ENCODE results near the gene GCGR.

The GCGR gene

DNA sequence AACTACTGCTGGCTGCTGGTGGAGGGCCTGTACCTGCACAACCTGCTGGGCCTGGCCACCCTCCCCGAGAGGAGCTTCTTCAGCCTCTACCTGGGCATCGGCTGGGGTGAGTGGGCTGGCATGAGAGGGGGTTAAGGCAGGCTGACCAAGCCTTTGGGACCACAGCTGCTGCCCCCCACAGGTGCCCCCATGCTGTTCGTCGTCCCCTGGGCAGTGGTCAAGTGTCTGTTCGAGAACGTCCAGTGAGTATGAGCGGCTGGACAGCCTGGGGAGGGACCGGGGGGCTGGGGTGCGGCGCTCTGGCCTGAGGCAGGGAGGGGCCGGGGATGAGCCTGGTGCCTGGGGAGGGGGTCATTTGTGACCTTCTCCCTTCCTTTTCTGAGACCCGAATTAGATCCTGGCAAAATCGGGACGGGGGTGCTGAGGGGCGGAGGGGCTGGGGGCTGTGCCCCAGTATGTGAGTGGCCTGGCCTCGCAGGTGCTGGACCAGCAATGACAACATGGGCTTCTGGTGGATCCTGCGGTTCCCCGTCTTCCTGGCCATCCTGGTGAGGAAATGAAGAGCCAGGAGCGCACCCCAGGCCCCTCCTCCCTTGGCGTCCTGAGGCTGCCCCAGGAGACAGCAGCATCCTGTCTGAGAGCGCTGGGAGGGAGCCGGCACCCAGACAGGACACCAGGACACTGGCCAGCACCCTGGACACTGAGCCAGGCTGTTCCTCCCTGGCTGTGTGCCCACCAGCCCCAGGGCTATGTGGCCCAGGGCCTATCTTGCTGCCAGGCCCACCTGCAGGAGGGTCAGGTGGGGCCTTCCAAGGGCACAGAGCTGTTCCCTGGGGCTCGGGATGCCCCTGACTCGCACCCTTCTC is 8.0 kb downstream of the GCGR start:
- no peak for DNase-seq (ENCODE audit: low spot score)

DNA sequence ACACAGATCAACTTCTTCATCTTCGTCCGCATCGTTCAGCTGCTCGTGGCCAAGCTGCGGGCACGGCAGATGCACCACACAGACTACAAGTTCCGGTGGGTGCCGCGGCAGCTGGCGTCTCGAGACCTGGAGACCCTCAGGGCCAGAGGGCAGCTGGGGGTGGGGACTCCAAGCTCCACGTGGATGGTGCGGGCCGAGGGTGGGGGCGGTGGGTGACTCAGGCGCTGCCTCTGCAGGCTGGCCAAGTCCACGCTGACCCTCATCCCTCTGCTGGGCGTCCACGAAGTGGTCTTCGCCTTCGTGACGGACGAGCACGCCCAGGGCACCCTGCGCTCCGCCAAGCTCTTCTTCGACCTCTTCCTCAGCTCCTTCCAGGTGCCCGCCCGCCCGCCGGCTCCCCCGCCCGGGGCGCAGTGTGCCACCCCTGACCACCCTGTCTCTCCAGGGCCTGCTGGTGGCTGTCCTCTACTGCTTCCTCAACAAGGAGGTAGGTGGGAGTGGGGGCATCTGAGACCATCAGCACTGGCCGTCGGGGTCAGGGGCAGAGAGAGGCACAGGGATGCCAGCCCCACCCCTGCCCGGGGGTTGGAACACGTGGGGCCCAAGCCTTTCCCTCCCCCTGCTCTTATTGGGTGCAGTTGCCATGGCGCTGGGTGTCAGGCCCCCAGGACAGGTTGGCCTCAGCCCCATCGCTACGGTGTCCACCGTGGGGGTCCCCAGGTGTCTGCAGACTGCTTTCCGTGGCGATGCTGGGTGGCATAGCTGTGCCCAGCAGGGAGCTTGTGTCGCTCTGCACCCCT is 8.8 kb downstream of the GCGR start:
- no peak for DNase-seq (ENCODE audit: low spot score)

DNA sequence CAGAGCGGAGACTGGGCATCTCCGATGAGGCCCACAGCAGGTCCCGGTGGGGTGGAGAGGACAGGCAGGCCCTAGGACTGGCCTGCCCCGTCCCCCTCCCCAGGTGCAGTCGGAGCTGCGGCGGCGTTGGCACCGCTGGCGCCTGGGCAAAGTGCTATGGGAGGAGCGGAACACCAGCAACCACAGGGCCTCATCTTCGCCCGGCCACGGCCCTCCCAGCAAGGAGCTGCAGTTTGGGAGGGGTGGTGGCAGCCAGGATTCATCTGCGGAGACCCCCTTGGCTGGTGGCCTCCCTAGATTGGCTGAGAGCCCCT is 9.4 kb downstream of the GCGR start:
- no peak for DNase-seq (ENCODE audit: low spot score)

DNA sequence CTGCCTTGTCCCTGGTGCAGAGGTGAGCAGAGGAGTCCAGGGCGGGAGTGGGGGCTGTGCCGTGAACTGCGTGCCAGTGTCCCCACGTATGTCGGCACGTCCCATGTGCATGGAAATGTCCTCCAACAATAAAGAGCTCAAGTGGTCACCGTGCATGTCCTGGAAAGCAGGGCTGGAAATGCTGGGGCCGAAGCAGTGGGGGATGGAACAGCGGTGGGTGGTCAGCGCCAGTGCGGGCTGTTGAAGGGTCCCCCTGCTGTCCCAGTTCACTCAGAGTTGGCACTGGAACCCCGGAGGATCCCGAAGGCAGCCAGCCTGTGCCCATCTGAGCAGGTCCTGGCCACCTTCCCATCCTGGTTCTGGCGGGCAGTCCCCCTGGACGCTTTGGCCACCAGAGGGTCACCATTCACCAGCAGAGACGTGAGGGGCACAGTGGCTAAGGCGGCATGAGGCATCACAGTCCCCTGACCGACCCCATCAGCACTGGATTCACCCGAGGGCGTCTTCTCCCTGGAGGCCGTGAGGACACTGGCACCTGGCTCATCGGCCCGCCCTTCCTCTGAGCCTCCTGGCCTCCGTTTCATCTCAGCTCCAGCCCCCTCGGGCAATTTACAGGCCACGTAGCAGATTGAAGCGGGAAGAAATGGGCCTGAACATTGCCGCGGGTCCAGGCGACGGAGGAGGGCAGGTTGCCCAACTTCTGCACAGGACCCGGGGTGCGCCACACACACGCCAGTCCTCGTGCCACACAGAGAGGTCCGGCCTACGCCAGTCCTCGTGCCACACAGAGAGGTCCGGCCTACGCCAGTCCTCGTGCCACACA is 10.1 kb downstream of the GCGR start:
- DNase-seq (ENCODE audit: low spot score), result no peak

DNA sequence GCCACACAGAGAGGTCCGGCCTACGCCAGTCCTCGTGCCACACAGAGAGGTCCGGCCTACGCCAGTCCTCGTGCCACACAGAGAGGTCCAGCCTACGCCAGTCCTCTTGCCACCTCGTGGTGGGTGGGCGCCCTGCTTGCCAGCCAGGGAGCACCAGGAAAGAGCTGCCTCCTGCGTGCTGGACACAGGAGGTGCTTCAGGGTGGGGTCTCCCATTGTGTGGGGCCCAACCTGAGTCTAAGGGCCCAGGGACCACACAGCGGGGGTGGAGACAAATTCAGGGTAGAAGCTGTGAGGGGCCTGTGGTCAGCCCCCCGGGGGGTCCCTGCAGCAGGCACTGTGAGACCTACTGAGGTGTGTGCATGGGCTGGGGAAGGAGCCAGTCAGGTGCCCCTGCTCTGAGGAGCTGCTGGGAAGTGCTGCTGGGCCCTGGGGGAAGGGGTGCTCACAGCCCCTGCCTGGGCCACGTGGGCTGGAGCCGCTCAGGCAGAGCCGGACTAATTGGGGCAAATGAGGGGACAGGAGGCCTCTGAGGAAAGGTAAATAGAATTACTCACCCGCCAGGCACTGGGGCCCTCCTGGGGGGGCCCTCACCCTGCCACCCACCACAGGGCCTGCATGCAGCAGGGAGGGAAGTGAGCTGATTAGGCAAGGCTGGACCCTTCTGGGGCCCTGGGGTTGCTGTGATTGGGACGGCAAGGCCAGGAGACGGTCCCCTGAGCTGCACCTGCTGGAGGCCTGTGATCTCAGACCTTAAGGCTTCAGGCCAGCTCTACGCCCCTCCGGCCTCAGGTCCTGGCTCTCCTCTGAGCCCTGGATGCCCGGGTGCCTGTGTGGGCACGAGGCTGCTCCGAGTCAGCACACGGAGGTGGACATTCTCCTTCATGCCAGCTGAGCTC is 11.0 kb downstream of the GCGR start:
- no peak for DNase-seq (ENCODE audit: low spot score)

DNA sequence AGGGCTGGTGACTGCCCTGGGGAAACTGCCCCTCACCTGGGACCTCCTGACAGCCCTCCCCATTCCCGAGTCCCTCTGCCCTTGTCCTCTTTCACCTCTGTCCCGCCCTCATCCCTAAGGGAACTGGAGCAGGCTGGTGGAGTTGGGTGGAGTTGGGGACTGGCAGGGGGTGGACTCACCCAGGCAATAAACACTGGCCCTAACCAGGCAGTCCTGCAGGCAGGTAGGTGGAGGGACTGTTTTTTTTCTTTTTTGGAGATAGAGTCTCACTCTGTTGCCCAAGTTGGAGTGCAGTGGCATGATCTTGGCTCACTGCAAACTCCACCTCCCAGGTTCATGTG is 11.7 kb downstream of the GCGR start:
- DNase-seq (ENCODE audit: low spot score), result no peak

DNA sequence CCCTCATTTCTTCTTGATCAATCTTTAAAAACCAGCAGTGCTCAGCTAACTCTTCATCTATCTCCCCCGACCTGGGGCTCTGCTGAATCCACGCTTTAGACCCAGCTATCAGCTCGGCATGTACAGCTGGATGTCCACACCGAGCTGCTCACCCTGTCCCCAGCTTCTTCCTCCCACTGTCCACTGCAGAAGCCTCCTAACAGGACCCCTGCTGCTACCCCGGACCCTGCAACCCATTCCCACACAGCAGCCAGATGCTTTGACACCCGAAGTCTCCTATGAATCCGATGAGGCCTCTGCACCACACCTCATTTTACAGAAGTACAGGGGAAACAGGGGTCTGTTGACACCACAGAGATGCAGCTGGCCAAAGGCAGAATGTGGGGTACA is 13.8 kb downstream of the GCGR start:
- DNase-seq (ENCODE audit: low spot score), result no peak

DNA sequence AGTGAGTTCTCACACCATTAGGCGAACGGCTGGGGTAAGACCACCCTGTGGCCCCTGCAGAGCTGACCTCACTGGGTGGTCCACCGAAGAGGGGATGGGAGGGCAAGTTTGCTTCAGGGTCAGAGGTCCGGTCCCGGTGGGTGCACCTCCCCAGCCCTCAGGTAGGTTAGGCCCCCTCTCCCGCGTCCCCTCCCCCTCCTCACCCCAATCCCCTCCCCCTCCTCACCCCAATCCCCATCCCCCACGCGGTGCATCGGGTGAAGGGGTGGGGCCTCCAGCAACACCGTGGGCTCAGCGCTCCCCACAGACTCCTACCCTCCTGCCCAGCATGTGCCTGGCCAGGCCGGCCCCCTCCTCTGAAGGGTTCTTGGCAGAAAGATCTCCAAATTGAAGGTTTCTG is 15.8 kb downstream of the GCGR start:
- DNase-seq (ENCODE audit: low spot score), result no peak

DNA sequence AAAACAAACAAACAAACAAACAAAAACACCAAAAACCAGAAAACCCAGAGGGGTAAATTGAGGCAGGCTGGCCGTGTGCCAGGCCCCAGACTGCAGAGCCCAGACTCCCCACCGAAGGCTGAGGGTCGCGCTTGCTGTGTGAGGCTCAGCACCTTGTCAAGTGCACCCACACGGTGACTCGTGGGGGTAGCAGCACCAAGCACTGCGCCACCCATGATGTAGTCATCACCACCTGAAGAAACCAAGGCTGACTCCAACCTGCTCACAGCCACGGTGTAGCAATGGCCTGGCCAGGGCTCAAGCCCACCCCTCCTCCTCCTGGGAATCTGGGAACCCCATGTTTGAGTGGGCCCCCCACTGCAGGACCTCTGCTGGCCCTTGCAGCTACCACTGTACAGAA is 17.2 kb downstream of the GCGR start:
- no peak for DNase-seq (ENCODE audit: low spot score)

DNA sequence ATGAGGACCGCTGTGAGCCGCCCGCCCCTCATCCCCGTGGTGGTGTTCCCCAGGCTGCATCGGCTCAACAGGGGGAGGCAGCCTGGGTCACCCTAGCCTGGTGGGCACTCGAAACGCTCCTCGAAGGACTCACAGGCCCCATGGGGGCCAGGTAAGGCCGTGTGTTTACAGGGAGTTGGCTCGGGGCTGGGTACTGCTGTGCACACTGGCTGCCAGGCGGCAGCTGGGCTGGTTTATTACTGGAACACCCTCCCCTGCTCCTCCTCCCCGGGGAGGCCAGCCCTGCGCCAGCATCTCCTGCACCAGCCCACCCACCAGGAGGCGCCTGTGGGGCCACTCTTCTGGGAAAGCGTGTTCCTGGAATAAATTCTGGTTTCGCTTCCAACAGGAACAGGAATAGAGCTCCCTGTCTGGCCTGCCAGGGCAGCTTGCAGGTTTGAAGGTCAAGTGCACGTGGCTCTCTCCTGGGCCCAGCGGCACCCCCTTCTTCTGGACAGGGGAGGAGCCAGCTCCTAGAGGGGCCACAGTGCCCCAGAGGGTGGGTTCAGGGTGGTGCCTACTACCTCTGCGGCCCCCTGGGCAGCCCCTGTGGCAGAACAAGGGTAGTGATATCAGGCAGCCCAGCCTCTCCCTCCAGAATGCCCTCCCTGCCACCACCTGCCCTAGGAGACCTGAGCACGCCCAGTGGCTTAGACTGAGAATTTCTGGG is 17.8 kb downstream of the GCGR start:
- DNase-seq (ENCODE audit: low spot score), result no peak

DNA sequence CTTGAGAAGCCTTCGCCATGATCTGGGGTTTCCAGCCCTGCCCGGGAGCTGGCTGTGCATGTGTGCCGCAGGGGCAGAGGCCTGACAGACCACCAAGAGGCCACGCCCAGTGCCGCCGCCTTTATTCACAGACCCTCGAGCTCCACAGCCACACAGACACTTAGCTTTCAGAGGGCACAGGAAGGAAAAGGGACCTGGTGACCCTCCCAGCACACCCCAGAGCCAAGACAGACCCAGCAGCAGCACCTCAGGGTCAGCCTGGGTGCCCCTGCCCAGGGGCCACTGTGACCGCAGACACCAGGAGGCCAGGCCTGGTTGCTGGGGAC is 18.3 kb downstream of the GCGR start:
- no peak for DNase-seq (ENCODE audit: low spot score)

DNA sequence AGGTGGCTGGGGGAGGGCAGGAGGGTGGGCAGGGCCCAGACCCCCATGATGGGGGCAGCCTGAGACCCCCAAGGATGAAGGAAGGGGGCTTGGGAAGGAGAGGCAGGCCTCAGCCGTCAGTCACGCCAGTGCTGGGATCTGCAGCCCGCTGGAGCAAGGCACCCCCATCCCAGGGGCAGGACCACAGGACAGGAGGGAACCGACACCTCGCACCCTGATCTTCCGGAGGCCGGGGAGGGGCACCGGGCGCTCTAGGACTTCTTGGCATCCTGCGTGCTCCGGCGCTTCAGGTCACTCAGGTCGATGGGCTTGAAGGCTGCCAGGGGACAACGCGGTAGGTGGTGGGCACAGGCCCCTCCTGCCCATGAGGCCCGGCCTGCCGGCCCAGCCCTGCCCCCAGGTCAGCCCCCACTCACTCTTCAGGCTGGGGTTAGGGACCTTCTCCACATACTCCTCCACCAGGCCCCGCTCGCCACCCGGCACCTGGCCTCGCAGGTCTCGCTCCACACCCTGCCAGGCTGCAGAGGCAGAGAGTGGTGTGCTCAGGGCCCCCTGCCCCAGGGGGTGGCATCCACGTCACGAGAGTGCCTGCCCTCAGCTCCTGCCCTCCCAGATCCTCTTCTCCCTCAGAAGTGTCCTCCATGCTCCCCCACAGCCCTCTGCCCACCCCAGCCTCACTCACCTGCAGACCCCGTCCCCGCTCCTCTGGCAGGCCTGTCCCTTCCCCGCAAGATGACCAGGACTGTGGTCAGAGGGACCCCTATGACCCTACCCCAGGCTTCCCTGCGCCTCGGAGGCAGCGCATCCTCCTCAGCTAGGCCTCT is 19.3 kb downstream of the GCGR start:
- DNase-seq (ENCODE audit: low spot score), result no peak

DNA sequence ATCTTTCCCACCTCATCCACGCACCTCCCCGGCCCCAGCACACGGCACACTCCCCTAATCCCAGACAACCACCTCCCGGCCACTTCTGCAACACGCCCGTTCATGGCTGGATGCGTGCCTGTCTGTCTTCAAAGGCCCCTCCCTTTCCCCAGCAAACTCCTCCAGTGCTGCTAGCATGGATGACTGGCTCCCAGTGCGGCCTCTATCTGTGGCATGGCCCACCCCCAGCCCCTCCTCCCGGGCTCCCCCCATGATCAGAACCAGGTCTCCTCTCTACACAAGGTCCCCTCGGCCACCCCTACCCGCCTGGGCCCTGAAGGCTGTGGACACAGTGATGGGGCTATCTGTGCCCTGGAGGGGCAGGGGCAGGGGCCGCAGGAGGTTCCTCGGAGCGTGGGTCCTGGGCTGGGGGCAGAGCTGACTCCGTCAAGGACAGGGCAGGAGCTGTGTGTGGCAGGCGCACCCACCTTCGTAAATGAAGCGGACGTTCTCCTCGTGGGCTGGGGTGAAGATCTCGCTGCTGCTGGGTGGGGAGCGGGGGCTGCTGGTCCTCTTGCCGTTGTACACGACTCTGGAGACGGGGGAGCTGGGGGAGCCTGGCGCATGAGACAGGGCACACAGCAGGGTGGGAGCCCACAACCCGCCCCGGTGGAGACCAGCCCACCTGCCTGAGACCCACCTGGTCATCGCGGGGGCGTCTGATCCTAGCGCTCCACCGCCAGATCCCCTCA is 20.0 kb downstream of the GCGR start:
- no peak for DNase-seq (ENCODE audit: low spot score)

DNA sequence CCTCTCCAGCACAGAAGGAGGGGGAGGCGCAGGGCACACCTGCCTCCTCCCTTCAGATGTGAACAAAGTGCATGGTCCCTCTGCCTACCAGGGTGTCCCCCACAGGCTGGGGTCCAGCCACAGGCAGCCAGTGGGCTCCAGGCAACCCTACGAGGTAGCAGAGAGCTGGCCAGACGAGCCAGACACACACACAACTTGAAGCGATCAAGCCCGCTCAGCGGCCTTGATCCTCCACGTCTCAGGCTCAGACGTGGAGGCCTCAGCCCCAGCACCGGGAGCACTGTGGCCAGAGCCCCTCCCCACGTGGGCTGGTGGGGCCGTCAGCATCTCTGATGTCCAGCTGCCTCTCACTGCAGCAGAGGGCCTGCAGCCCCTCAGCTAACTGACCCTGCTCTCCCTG is 20.6 kb downstream of the GCGR start:
- no peak for DNase-seq (ENCODE audit: low spot score)

DNA sequence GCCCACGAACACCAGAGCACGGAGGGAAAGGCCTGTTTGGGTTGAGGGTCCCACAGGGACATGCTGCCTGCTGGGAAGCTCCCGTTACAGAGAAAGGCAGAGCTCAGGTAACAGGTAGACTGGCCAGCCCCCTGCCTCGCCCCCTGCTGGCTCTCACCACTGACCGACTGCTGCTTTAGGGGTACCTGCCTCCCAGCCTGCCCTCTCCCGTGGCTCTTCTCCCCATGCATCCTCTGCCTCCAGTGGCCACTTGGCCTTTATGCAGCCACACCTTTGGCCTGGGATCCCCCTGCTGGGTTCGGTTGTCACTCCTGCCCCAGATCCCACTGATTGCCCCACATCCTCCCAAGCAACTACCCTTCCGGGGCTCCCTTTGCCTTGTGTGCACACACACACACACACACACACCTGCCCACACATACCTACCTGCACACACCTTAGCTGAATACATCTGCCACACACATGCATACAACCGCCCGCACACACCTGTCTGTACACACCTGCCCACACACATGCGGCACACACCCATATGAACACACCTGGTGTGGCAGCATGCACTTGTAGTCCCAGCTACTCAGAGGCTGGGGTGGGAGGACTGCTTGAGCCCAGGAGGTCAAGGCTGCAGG is 22.0 kb downstream of the GCGR start:
- DNase-seq (ENCODE audit: low spot score), result no peak

DNA sequence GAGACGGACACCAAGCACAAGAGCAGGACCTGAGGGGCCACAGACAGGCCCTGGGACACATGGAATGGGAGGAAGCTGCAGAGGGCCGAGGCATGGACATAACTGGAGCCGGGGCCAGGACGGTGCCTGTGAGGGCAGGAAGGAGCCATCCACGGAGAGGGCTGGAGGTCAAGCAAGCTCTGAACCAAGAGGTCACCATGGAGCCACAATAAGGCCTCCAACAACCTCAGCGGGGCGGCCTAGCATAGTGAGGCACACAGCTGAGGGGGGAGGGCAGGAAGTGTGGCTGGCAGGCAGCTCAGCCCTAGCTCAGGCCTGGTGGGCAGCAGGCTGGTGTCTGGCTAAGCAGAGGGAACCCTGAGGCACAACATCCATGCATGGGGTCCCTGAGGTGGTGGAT is 24.7 kb downstream of the GCGR start:
- DNase-seq (ENCODE audit: low spot score), result no peak

DNA sequence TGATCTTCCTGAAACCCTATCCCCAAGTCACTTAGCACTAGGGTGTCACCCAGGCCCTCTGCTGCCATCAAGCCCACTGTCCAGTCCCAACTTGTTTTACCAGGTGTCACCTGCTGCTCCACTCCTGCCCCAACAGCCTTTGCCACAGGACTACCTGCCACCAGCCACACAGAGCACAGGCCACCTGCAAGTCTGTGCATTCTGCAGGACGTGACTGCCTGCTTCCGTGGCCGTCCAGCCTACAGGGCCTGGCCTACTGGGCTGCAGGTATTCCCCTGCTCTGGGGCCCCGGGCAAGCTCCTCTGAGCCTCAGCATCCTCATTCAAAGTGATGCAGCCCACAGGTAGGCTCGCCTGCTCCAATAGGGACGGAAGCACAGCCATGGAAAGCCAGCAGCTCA is 25.9 kb downstream of the GCGR start:
- DNase-seq (ENCODE audit: low spot score), result no peak

DNA sequence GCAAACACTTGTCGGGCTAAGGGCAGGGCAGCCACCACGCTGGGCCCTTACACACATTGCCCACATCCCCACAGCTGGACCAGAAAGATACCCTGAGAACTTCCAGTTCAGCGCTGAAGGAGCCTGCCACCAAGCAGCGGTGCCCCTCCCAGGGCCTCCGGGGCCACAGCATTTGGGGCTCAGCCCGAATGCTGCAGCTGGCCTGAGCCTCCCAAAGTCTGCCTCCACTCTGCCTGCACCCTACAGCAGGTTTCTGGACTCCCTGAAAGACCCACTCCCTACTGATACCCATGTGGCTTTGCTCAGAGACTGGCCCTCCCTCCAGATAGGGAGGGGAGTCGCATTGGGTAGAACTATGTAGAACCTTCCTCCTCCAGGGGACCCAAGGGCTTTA is 27.6 kb downstream of the GCGR start:
- DNase-seq (ENCODE audit: low spot score), result no peak

DNA sequence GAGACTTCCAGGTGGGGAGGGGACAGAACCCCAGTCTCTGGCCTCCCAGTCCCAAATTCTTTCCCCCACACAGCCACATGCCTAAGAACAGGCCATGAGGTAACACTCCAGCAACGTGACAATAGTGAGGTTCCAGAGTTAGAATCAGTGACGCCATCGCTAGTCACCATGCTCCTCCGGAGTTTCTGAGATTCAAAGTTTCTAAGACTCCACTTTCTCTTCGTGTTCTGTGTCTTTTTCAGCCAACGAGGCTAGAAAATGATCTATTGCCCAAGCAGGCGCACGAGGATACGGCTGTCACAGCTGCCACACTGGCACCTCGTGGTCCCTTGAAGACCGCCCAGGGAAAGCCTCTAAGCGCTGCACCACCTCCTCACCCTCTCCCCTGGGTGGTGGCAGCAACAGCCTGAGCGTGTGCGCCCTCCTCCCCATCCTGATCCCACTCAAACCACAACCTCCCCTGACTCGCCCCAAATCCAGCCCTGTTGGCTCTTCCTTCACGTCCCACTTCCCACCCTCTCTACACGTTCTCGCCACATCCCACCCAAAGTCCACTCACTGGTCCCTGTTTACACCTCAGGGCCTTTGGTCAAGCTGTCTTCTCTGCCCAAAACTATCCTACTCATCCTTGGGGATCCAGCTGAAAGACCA is 28.1 kb downstream of the GCGR start:
- no peak for DNase-seq (ENCODE audit: low spot score)

All from germinal center (tissue), 1 donor.